HepG2 (cell line): ENCODE measurements around the gene PTPRCAP. TPM values are rescaled to one million over a fixed set of nuclear protein-coding genes. Genes with fewer than 3 reads are reported as not detected.

Source experiments
- CSRNP2 ChIP-seq: sonication (generic); formaldehyde crosslinking; conservative IDR thresholded peaks from 2 replicates; pipeline ENCODE4 v1.8.0; 2022; ENCODE audit warnings: low read depth, missing genetic modification reagents
- FOXM1 ChIP-seq: sonication (generic); formaldehyde crosslinking; IDR thresholded peaks from 2 replicates; pipeline ENCODE4 v1.5.0; 2020; ENCODE audit warnings: missing genetic modification reagents
- FUBP1 ChIP-seq: sonication (generic); formaldehyde crosslinking; IDR thresholded peaks from 2 replicates; pipeline ENCODE4 v1.5.1; 2020; ENCODE audit warnings: missing genetic modification reagents, mild to moderate bottlenecking, borderline replicate concordance
- GLI4 ChIP-seq: sonication (generic); formaldehyde crosslinking; IDR thresholded peaks from 2 replicates; pipeline ENCODE4 v1.5.1; 2020; ENCODE audit warnings: missing genetic modification reagents, mild to moderate bottlenecking, moderate library complexity, borderline replicate concordance
- GZF1 ChIP-seq: sonication (generic); formaldehyde crosslinking; IDR thresholded peaks from 2 replicates; pipeline ENCODE4 v1.5.1; 2020; ENCODE audit warnings: mild to moderate bottlenecking, missing genetic modification reagents
- HOXA5 ChIP-seq: sonication (generic); formaldehyde crosslinking; IDR thresholded peaks from 2 replicates; pipeline ENCODE4 v1.4.0; 2020; ENCODE audit warnings: missing genetic modification reagents
- NR2F6 ChIP-seq, 2 experiments: IDR thresholded peaks; 2 replicates each; pipeline ENCODE4 v1.6.1; 2016; ENCODE audit warnings: antibody characterized with exemption in 1 of 2, mild to moderate bottlenecking in 1 of 2
- RAD51 ChIP-seq: fragments of 450-650 bp; IDR thresholded peaks from 2 replicates; pipeline ENCODE4 v1.6.1; 2016; ENCODE audit warnings: borderline replicate concordance
- SCMH1 ChIP-seq: sonication (generic); formaldehyde crosslinking; IDR thresholded peaks from 2 replicates; pipeline ENCODE4 v1.9.0; 2021; ENCODE audit warnings: missing genetic modification reagents, mild to moderate bottlenecking, borderline replicate concordance
- SRF ChIP-seq: IDR thresholded peaks from 2 replicates; pipeline ENCODE4 v1.6.1; 2011; ENCODE audit warnings: mild to moderate bottlenecking, low read depth, low read length, moderate library complexity
- TRIM24 ChIP-seq: sonication (generic); formaldehyde crosslinking; IDR thresholded peaks from 2 replicates; pipeline ENCODE4 v1.8.0; 2022; ENCODE audit warnings: mild to moderate bottlenecking, missing genetic modification reagents
- ZFY ChIP-seq: sonication (generic); formaldehyde crosslinking; IDR thresholded peaks from 2 replicates; pipeline ENCODE4 v1.4.0; 2020; ENCODE audit warnings: missing genetic modification reagents
- ZNF503 ChIP-seq: sonication (generic); formaldehyde crosslinking; IDR thresholded peaks from 2 replicates; pipeline ENCODE4 v1.4.0; 2020; ENCODE audit warnings: missing genetic modification reagents
- ZNF580 ChIP-seq: IDR thresholded peaks from 2 replicates; pipeline ENCODE4 v1.6.1; 2016; ENCODE audit warnings: low read depth, borderline replicate concordance
- ZNF646 ChIP-seq: sonication (generic); formaldehyde crosslinking; IDR thresholded peaks from 2 replicates; pipeline ENCODE4 v1.9.0; 2021; ENCODE audit warnings: mild to moderate bottlenecking, missing genetic modification reagents
- ZSCAN9 ChIP-seq: IDR thresholded peaks from 2 replicates; pipeline ENCODE4 v1.6.1; 2016; ENCODE audit warnings: borderline replicate concordance
- polyA plus RNA-seq, 8 experiments: library from polyadenylated mRNA; depleted of rRNA in 3 of 8; stranded (reverse) in 7 of 8; unstranded in 1 of 8; fragments of >200 nt; fragmentation: Illumina TruSeq in 4 of 8; extraction: Trizol in 4 of 8; gene quantifications; 2 replicates each; pipeline versions ENCODE4 v1.2.1 to v1.2.3, GENCODE V29; 2011 to 2016; ENCODE audit warnings: low read depth in 4 of 8, missing spikeins in 1 of 8, mixed read lengths in 1 of 8; ENCODE audit not compliant: insufficient read depth in 1 of 8
- total RNA-seq, 5 experiments: library from RNA; depleted of rRNA; stranded (reverse); fragments of >200 nt; fragmentation: Illumina TruSeq; extraction: Trizol; gene quantifications; 2 replicates each; pipeline ENCODE4 v1.2.3, GENCODE V29; 2016; ENCODE audit warnings: low read depth in 1 of 5

Gene PTPRCAP
- total and polyA plus RNA-seq, 2 of the 13 experiments (the other 11 are each of a cell fraction or from before 2014, with no cell fraction given): 0.60 to 0.70 TPM

GRCh38 chr11:67482827-67483798 is 45.6 kb upstream of the PTPRCAP start, which contains the start of gene AIP (continued):
- TF ChIP-seq HOXA5 (CRISPR knock-in tag) (peak; percentile 94), GZF1 (CRISPR knock-in tag) (peak; percentile 91), SCMH1 (CRISPR knock-in tag) (no peak), ZSCAN9 (peak; percentile 86; the same call in 1 of the 2 replicates), RAD51 (no peak), ZFY (CRISPR knock-in tag) (peak; percentile 86), TRIM24 (CRISPR knock-in tag) (no peak), GLI4 (peak; percentile 92; the same call in 1 of the 2 replicates), ZNF646 (CRISPR knock-in tag) (no peak), FOXM1 (0 out of 2 replicates have a peak, but pooled peaks have one; percentile 72), ZNF580 (CRISPR knock-in tag) (peak; percentile 97), CSRNP2 (CRISPR knock-in tag) (no peak), NR2F6 (IDR thresholded peaks at IDR 0.05) (no peak), NR2F6 (CRISPR knock-in tag; IDR thresholded peaks at IDR 0.05) (peak; percentile 63; the same call in 1 of the 2 replicates), FUBP1 (no peak), ZNF503 (CRISPR knock-in tag) (peak; percentile 72; the same call in 1 of the 2 replicates), SRF (no peak)
